Pancreas (tissue), 10 donors: ENCODE measurements around the gene STARD8. TPM values are rescaled to one million over a fixed set of nuclear protein-coding genes. Genes with fewer than 3 reads are reported as not detected.

Experiments
- ATAC-seq, 4 donors: fragments of 200-7000 bp; cut with Tn5 transposase; one replicate each; pipeline versions ENCODE4 v1.8.0 to v1.9.1; 2020; ENCODE audit warnings: mild to moderate bottlenecking in 4 of 4, moderate library complexity in 4 of 4
- DNase-seq, 6 donors: peaks; one replicate each; pipeline ENCODE4 v3.0.0-alpha.2; 2020
- FAIRE-seq: peaks from 2 replicates; lab custom pipeline; 2012; peaks lifted over from hg19 to GRCh38; lab: Jason Lieb, UNC
- H3K27ac ChIP-seq, 4 donors: fragments of 200-600 bp; sonication (generic); 1 replicate in 3 of 4; 2 replicates in 1 of 4; pipeline versions ENCODE4 v1.5.0 to v1.8.0; 2020
- H3K27me3 ChIP-seq, 4 donors: fragments of 200-600 bp; one replicate each; pipeline ENCODE4 v1.8.0; 2021
- H3K36me3 ChIP-seq, 3 donors: fragments of 200-600 bp; sonication (generic) in 1 of 3; one replicate each; pipeline versions ENCODE4 v1.5.0 to v1.8.0; 2020 to 2021
- H3K4me1 ChIP-seq, 3 donors: fragments of 200-600 bp; one replicate each; pipeline ENCODE4 v1.8.0; 2021
- H3K4me3 ChIP-seq, 4 donors: fragments of 200-600 bp; sonication (generic) in 2 of 4; one replicate each; pipeline versions ENCODE4 v1.5.0 to v1.8.0; 2020 to 2021
- H3K9me3 ChIP-seq, 4 donors: fragments of 200-600 bp; one replicate each; pipeline ENCODE4 v1.8.0; 2021
- WGBS, 2 donors: extraction: QIAGEN DNeasy Blood & Tissue Kit; methylation state at CpG; one replicate each; pipeline ENCODE4 v1.1.7; 2013; 5-methylcytosine and 5-hydroxymethylcytosine counted together
- intact Hi-C, 3 donors: fragments of 100-400 bp; cut with DNase I; formaldehyde crosslinking; loops; one replicate each; pipeline versions ENCODE4 v1.11.1 to v1.14.2; 2022
- polyA plus RNA-seq, 2 donors: library from polyadenylated mRNA; stranded (reverse); fragments of 200-250 nt; gene quantifications; one replicate each; pipeline ENCODE4 v1.2.3, GENCODE V29; 2013
- total RNA-seq, 6 donors: library from RNA; stranded (reverse); fragmentation: NEBNext Ultra II Directional in 4 of 6; extraction: Animal tissue kit (Norgen Biotek cat#: 25700) in 4 of 6; gene quantifications; one replicate each; pipeline versions ENCODE4 v1.2.1 to v1.2.4, GENCODE V29; 2021 to 2023
- TF ChIP-seq, protein P1 (sequence below), 4 donors: fragments of 200-600 bp; sonication (generic) in 3 of 4; IDR thresholded peaks; one replicate each; pipeline versions ENCODE4 v1.5.0 to v1.8.0; 2021; ENCODE audit warnings: antibody characterized with exemption in 4 of 4
- donor health status: healthy with polysubstance abuse.
- donor health status: DM: no; HTN: no; CAD: no; lungs with moderate emphysema.
- donor health status: DM: no; HTN: no; CAD: no.
- donor health status: control.
- donor health status: control.
- donor health status: Bipolar disorder and iron deficiency.
- donor health status: DM: yes; HTN: yes; CAD: no.
- donor health status: DM: no; HTN: no; CAD: no.
- donor health status: DM: no; HTN: no; CAD: no.
- donor health status: DM: yes; HTN: yes; CAD: no.

STARD8 gene
- total and polyA plus RNA-seq, 8 donors: 2.3 to 3.7 (median 2.9) TPM

DNA sequence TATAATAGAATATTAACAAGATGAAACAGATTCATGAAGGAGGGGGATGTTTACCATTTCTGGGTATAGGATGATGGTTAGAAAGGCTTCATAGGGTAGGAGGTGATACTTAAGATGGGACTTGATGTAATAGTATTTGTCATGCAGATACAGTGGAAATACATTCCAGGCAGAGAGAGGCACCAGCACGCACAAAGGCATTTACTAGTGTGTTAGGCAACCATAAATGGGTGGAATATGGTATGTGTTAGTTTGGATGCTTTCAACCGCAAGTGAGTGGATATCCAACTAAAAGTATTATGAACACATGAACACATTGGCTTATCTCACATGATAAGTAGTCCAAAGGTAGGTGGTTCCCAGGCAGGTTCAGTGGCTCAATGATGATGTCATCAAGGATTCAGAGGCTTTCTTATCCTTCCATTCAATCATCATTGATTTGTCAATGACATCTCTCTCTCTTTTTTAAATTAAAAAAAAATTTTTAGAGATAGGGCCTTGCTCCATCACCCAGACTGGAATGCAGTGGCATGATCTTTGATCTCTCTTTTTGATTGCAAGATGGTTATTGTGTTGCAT, 12.7 kb upstream of the STARD8 start:
- Histone ChIP-seq H3K4me1 (no peaks in the 10 kb centered on the region), H3K27ac (no peak overlapping the region), H3K9me3 (no peaks in the 10 kb centered on the region), H3K4me3 (no peak overlapping the region), H3K27me3 (peaks cover 0 to 6% (median 0%) of the 10 kb centered on the region in 4 donors), H3K36me3 (no peaks in the 10 kb centered on the region)
- ATAC-seq (no peak), DNase-seq (no peak), FAIRE-seq (no peak)
- TF ChIP-seq, protein P1, sequence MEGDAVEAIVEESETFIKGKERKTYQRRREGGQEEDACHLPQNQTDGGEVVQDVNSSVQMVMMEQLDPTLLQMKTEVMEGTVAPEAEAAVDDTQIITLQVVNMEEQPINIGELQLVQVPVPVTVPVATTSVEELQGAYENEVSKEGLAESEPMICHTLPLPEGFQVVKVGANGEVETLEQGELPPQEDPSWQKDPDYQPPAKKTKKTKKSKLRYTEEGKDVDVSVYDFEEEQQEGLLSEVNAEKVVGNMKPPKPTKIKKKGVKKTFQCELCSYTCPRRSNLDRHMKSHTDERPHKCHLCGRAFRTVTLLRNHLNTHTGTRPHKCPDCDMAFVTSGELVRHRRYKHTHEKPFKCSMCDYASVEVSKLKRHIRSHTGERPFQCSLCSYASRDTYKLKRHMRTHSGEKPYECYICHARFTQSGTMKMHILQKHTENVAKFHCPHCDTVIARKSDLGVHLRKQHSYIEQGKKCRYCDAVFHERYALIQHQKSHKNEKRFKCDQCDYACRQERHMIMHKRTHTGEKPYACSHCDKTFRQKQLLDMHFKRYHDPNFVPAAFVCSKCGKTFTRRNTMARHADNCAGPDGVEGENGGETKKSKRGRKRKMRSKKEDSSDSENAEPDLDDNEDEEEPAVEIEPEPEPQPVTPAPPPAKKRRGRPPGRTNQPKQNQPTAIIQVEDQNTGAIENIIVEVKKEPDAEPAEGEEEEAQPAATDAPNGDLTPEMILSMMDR (IDR thresholded peaks at IDR 0.05): no peak
- 69 to 89% methylated on average over 2 of the region's 2 CpGs for WGBS, 2 donors
- intact Hi-C loops: no loop called here

DNA sequence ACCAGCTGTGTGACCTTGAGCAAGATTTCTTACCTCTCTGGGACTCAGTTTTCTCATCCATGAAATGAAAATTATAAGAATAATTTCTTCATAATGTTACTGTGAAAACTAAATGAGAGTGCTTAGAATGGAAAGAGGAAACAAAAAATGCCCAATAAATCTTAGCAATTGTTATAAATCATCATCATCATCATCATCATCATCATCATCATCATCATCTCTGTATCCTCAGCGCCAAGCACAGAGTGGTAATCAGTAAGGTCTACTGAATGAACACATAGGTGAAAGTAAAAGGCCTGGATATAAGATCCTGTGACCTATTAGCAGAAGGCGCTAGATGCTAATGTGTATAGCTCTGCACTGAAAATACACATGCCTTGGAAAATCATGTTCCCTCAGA, 6.8 kb upstream of the STARD8 start:
- DNase-seq (no peak), ATAC-seq (no peak), FAIRE-seq (no peak)
- no peak overlapping the region for H3K4me3 ChIP-seq
- no peaks in the 10 kb centered on the region for H3K9me3 ChIP-seq
- intact Hi-C loops: no loop called here
- no peaks in the 10 kb centered on the region for H3K27me3 ChIP-seq
- H3K27ac ChIP-seq: no peak overlapping the region
- TF ChIP-seq, protein P1 (IDR thresholded peaks at IDR 0.05): no peak
- H3K4me1 ChIP-seq: no peaks in the 10 kb centered on the region
- WGBS, 2 donors: 82 to 87% methylated on average over 2 of the region's 2 CpGs
- no peaks in the 10 kb centered on the region for H3K36me3 ChIP-seq

DNA sequence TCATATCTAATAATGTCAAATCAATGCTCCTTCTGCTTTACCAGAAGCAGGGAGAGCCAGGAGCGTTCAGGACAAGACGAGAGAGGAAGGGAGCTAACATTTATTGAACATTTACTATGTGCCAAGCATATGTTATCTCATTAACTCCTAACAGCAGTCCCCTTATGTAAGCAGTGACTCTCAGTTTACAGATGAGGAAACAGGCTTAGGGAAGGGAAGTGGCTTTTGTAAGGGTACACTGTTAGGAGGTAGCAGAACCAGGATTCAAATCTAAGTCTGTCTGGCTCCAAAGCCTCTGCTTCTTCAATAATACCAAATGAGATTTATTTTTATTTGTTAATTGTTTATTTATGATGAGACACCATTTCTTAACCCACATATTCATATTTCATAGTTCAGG, 2.6 kb upstream of the STARD8 start:
- WGBS, 2 donors: 73 to 82% methylated on average over 2 of the region's 2 CpGs
- DNase-seq: no peak
- H3K27me3 ChIP-seq: peaks cover 0 to 3% (median 0%) of the 10 kb centered on the region in 4 donors
- no peak overlapping the region for H3K4me3 ChIP-seq
- TF ChIP-seq, protein P1 (IDR thresholded peaks at IDR 0.05): no peak
- H3K27ac ChIP-seq: no peak overlapping the region
- no peak for FAIRE-seq
- H3K4me1 ChIP-seq: no peaks in the 10 kb centered on the region
- ATAC-seq: no peak
- H3K36me3 ChIP-seq: no peaks in the 10 kb centered on the region
- intact Hi-C loops: no loop called here
- no peaks in the 10 kb centered on the region for H3K9me3 ChIP-seq

DNA sequence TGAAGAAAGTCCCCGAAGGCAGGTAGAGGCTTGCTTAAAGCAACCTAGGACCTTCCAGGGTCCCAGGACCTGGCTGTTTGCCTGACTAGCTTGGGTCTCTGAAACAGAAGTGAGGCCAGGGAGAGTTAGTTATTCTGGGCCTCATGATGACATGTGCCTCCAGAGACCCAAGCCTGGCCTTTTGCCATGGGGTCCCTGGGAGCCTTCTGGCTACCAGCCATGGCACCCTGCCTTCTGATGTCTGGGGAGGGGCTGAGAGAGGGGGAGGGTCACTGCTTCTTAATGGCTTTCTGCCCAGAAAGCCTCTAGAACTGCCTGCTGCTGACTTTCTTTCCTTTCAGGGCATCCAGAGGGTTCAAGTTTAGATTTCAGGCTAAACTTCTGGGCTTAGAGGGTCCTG, 1.0 kb upstream of the STARD8 start:
- TF ChIP-seq, protein P1 (IDR thresholded peaks at IDR 0.05): no peak
- H3K27me3 ChIP-seq: peaks cover 0 to 3% (median 0%) of the 10 kb centered on the region in 4 donors
- intact Hi-C loops: no loop called here
- no peak for FAIRE-seq
- H3K36me3 ChIP-seq: no peaks in the 10 kb centered on the region
- ATAC-seq: no peak
- 78 to 82% methylated on average over 1 of the region's 1 CpG for WGBS, 2 donors
- H3K4me1 ChIP-seq: no peaks in the 10 kb centered on the region
- H3K4me3 ChIP-seq: no peak overlapping the region
- H3K27ac ChIP-seq: no peak overlapping the region
- no peaks in the 10 kb centered on the region for H3K9me3 ChIP-seq
- DNase-seq: no peak

DNA sequence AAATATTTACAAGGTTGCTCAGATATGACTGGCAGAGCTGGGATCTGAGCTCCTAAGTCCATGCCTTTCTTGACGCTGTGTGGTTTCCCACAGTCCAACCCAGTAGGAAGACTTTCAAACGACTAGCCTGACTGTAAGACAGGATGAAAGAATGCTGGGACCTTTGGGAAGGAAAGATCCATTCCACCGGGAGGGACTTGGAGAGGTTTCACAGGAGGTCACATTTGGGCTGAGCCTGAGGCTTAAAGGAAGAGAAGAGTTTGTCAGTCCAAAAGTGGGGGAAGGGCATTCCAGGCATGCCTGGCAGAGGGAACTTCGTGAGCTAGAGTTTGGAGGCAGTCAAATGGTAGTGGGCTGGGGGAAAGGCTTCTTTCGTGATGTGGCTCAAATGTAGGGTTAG, 1.5 kb downstream of the STARD8 start:
- no peak for ATAC-seq
- no peak overlapping the region for H3K27ac ChIP-seq
- no peak overlapping the region for H3K4me3 ChIP-seq
- H3K9me3 ChIP-seq: no peaks in the 10 kb centered on the region
- WGBS, 2 donors: 37 to 40% methylated on average over 5 of the region's 5 CpGs
- intact Hi-C loops: no loop called here
- TF ChIP-seq, protein P1 (IDR thresholded peaks at IDR 0.05): no peak
- DNase-seq: no peak
- peaks cover 0 to 3% (median 0%) of the 10 kb centered on the region in 4 donors for H3K27me3 ChIP-seq
- H3K4me1 ChIP-seq: no peaks in the 10 kb centered on the region
- FAIRE-seq: no peak
- no peaks in the 10 kb centered on the region for H3K36me3 ChIP-seq
